ENCODE results near the gene TLCD1. TPM values are rescaled to one million over a fixed set of nuclear protein-coding genes. Genes with fewer than 3 reads are reported as not detected.

The TLCD1 gene
- total RNA-seq, 6 donors from 2014 or later: 4.1 to 25.8 (median 14.1) TPM

GRCh38 chr17:28689011-28689410 lies 37.0 kb downstream of the TLCD1 start:
- ATAC-seq (ENCODE audit: low FRiP score in 2 of 2) (no peak), DNase-seq (no peak)
- no peak overlapping the region for H3K27ac ChIP-seq
- H3K4me1 ChIP-seq: no peaks in the 10 kb centered on the region
- no peak for TF ChIP-seq POLR2A (IDR thresholded peaks at IDR 0.05)
- no peak for TF ChIP-seq EP300 (IDR thresholded peaks at IDR 0.05)
- TF ChIP-seq POLR2AphosphoS5 (IDR thresholded peaks at IDR 0.05): no peak
- TF ChIP-seq, protein P1, sequence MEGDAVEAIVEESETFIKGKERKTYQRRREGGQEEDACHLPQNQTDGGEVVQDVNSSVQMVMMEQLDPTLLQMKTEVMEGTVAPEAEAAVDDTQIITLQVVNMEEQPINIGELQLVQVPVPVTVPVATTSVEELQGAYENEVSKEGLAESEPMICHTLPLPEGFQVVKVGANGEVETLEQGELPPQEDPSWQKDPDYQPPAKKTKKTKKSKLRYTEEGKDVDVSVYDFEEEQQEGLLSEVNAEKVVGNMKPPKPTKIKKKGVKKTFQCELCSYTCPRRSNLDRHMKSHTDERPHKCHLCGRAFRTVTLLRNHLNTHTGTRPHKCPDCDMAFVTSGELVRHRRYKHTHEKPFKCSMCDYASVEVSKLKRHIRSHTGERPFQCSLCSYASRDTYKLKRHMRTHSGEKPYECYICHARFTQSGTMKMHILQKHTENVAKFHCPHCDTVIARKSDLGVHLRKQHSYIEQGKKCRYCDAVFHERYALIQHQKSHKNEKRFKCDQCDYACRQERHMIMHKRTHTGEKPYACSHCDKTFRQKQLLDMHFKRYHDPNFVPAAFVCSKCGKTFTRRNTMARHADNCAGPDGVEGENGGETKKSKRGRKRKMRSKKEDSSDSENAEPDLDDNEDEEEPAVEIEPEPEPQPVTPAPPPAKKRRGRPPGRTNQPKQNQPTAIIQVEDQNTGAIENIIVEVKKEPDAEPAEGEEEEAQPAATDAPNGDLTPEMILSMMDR (IDR thresholded peaks at IDR 0.05): no peak
- H3K27me3 ChIP-seq: no peaks in the 10 kb centered on the region
- WGBS, 2 donors: 93 to 97% methylated on average over 3 of the region's 3 CpGs
- H3K36me3 ChIP-seq: peaks cover 80 to 100% (median 92%) of the 10 kb centered on the region in 4 donors
- no peak overlapping the region for H3K4me3 ChIP-seq
- no peaks in the 10 kb centered on the region for H3K9me3 ChIP-seq

- WGBS, 2 donors: 93 to 98% methylated on average over 4 of the region's 4 CpGs
- DNase-seq (no peak), ATAC-seq (ENCODE audit: low FRiP score in 2 of 2) (no peak)
- Histone ChIP-seq H3K36me3 (peaks cover 80 to 100% (median 92%) of the 10 kb centered on the region in 4 donors), H3K27ac (no peak overlapping the region), H3K4me1 (no peaks in the 10 kb centered on the region), H3K4me3 (no peak overlapping the region), H3K9me3 (no peaks in the 10 kb centered on the region), H3K27me3 (no peaks in the 10 kb centered on the region)
- no peak for TF ChIP-seq EP300 (IDR thresholded peaks at IDR 0.05)
- TF ChIP-seq, protein P1 (IDR thresholded peaks at IDR 0.05): no peak
- no peak for TF ChIP-seq POLR2AphosphoS5 (IDR thresholded peaks at IDR 0.05)
- no peak for TF ChIP-seq POLR2A (IDR thresholded peaks at IDR 0.05)
Measured at GRCh38 chr17:28688481-28688880, 37.6 kb downstream of the TLCD1 start.

DNA sequence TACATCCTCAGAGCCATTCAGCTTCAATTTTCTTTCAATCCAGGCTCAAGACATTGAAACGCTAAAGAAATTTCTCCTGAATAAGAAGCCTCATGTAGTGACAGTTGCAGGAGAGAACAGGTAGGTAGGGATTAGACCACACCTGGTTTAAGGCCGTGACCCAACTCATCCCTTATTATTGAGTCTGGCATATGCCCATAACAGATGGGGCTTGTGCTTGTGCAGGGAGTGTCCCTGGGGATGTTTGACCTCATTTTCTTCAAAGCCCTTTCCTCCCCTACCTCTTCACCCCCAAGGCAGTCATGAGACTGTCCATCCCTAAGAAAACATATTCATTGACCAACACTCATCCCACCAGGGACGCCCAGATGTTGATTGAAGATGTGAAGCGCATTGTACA lies 39.7 kb downstream of the TLCD1 start:
- no peak for ATAC-seq (ENCODE audit: low FRiP score in 2 of 2)
- H3K36me3 ChIP-seq: peaks cover 92 to 100% (median 100%) of the 10 kb centered on the region in 4 donors
- WGBS, 2 donors: 84 to 100% methylated on average over 2 to 4 of the region's 4 CpGs

GRCh38 chr17:28685366-28685765 lies 40.7 kb downstream of the TLCD1 start:
- TF ChIP-seq POLR2AphosphoS5 (IDR thresholded peaks at IDR 0.05) (no peak), EP300 (IDR thresholded peaks at IDR 0.05) (no peak), POLR2A (IDR thresholded peaks at IDR 0.05) (no peak)
- TF ChIP-seq, protein P1 (IDR thresholded peaks at IDR 0.05): no peak
- Histone ChIP-seq H3K4me1 (no peaks in the 10 kb centered on the region), H3K36me3 (peaks cover 93 to 100% (median 100%) of the 10 kb centered on the region in 4 donors), H3K27me3 (no peaks in the 10 kb centered on the region), H3K4me3 (no peak overlapping the region), H3K9me3 (no peaks in the 10 kb centered on the region), H3K27ac (no peak overlapping the region)
- WGBS, 2 donors: 93% methylated on average over 5 of the region's 5 CpGs
- no peak for DNase-seq
- ATAC-seq (ENCODE audit: low FRiP score in 2 of 2): no peak

More for the DNA sequence above, 39.7 kb downstream of the TLCD1 start:
- H3K27ac ChIP-seq: no peak overlapping the region
- H3K27me3 ChIP-seq: no peaks in the 10 kb centered on the region
- H3K4me1 ChIP-seq: no peaks in the 10 kb centered on the region
- H3K9me3 ChIP-seq: no peaks in the 10 kb centered on the region
- H3K4me3 ChIP-seq: no peak overlapping the region
- TF ChIP-seq, protein P1 (IDR thresholded peaks at IDR 0.05): no peak
- TF ChIP-seq EP300 (IDR thresholded peaks at IDR 0.05) (no peak), POLR2A (IDR thresholded peaks at IDR 0.05) (no peak), POLR2AphosphoS5 (IDR thresholded peaks at IDR 0.05) (no peak)
- no peak for DNase-seq

DNA sequence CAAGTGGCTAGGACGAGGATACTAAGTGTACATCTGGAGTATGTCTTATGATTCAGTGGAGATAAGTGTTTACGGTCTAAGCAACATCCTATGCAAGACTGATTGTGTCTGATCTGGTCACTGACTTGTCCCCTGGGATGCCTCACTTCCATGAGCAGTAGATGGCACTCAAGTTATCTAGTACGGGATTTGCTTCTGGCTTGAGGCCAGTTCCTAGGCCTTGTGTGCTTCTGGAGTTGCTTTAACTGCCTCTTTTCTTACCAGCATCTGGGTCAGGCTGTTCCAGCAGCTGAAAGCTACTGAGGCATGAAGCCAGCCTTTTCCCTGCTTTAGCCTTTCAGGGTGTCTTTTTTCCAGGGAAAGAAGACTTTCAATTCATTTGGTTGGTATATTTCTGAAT lies 41.1 kb downstream of the TLCD1 start:
- Histone ChIP-seq H3K27ac (no peak overlapping the region), H3K36me3 (peaks cover 93 to 100% (median 100%) of the 10 kb centered on the region in 4 donors), H3K4me3 (no peak overlapping the region), H3K27me3 (no peaks in the 10 kb centered on the region), H3K4me1 (no peaks in the 10 kb centered on the region), H3K9me3 (no peaks in the 10 kb centered on the region)
- no peak for DNase-seq
- 52 to 59% methylated on average over 3 of the region's 3 CpGs for WGBS, 2 donors
- TF ChIP-seq, protein P1 (IDR thresholded peaks at IDR 0.05): no peak
- TF ChIP-seq POLR2A (IDR thresholded peaks at IDR 0.05) (no peak), POLR2AphosphoS5 (IDR thresholded peaks at IDR 0.05) (no peak), EP300 (IDR thresholded peaks at IDR 0.05) (no peak)
- no peak for ATAC-seq (ENCODE audit: low FRiP score in 2 of 2)

All from upper lobe of left lung (tissue), 6 donors.